Breast epithelium (tissue), 3 donors: Measurements from ENCODE around the gene OPN1MW2.
"Not testable (repeated sequence)": the region's sequence is repeated elsewhere in the genome, so short reads cannot be mapped to it uniquely, and the experiment has no call there.

Source experiments
- CTCF ChIP-seq, 3 donors: fragments of 450-650 bp; IDR thresholded peaks; one replicate each; pipeline ENCODE4 v1.5.1; 2016 to 2017; ENCODE audit warnings: antibody characterized with exemption in 3 of 3, mild to moderate bottlenecking in 3 of 3, moderate library complexity in 3 of 3
- POLR2A ChIP-seq: fragments of 450-650 bp; IDR thresholded peaks from one replicate; pipeline ENCODE4 v1.6.1; 2016; ENCODE audit warnings: antibody characterized with exemption, mild to moderate bottlenecking, moderate library complexity
- POLR2AphosphoS5 ChIP-seq, 3 donors: sonication (generic); formaldehyde crosslinking; IDR thresholded peaks; one replicate each; pipeline ENCODE4 v1.6.1; 2017; ENCODE audit warnings: antibody characterized with exemption in 3 of 3

- TF ChIP-seq POLR2A; CTCF (IDR thresholded peaks at IDR 0.05); POLR2AphosphoS5 (IDR thresholded peaks at IDR 0.05): not testable (repeated sequence)
Measured at GRCh38 chrX:154248076-154248475, 28.5 kb downstream of the OPN1MW2 start.
